SK-N-DZ (cell line): ENCODE data around the gene ORAI1. TPM values are rescaled to one million over a fixed set of nuclear protein-coding genes. Genes with fewer than 3 reads are reported as not detected.
"Not testable (repeated sequence)": the region's sequence is repeated elsewhere in the genome, so short reads cannot be mapped to it uniquely, and the experiment has no call there.

Experiments used
- DNase-seq: peaks from one replicate; pipeline ENCODE4 v3.0.0-alpha.2; 2015; ENCODE audit warnings: low spot score
- polyA plus RNA-seq, 2 experiments: library from polyadenylated mRNA; depleted of rRNA; stranded (reverse); fragments of >200 nt; gene quantifications; 2 replicates each; pipeline ENCODE4 v1.2.3, GENCODE V29; 2014

Gene ORAI1
- 10.9 TPM in 2 replicates for polyA plus RNA-seq (2014; cell fraction: cytosol; rRNA removed)
- polyA plus RNA-seq (2014; cell fraction: nucleus; rRNA removed) = 3.4 and 6.0 TPM in 2 replicates

- peak; percentile 95 for DNase-seq
These were observed at the start of gene ORAI1 for GRCh38 chr12:121626087-121626852. ORAI1 (plus strand) TSS chr12:121626530.

GRCh38 chr12:121576851-121577391 lies 49.4 kb upstream of the ORAI1 start:
- no peak for DNase-seq

GRCh38 chr12:121577443-121578180 lies 48.7 kb upstream of the ORAI1 start:
- DNase-seq = no peak

- DNase-seq = no peak
These were observed 47.8 kb upstream of the ORAI1 start for GRCh38 chr12:121578230-121579189.

- no peak for DNase-seq
These were observed 47.0 kb upstream of the ORAI1 start for GRCh38 chr12:121579190-121579791.

GRCh38 chr12:121579981-121580868 lies 46.1 kb upstream of the ORAI1 start:
- peak; percentile 70 for DNase-seq

- DNase-seq = peak; percentile 46
These were observed 45.2 kb upstream of the ORAI1 start, which contains the start of gene KDM2B for GRCh38 chr12:121580959-121581685. KDM2B (minus strand) TSS chr12:121581023; CDS start chr12:121580911, 112 bp downstream.

- peak; percentile 69 for DNase-seq
These were observed 44.5 kb upstream of the ORAI1 start for GRCh38 chr12:121581686-121582429.

GRCh38 chr12:121582583-121583333 lies 43.6 kb upstream of the ORAI1 start:
- DNase-seq = no peak

GRCh38 chr12:121583334-121583661 lies 43.0 kb upstream of the ORAI1 start:
- not testable (repeated sequence) for DNase-seq

GRCh38 chr12:121584885-121585284 lies 41.4 kb upstream of the ORAI1 start:
- not testable (repeated sequence) for DNase-seq

- DNase-seq = no peak
These were observed 35.7 kb upstream of the ORAI1 start for GRCh38 chr12:121590476-121591143.

GRCh38 chr12:121592320-121592719 lies 34.0 kb upstream of the ORAI1 start:
- no peak for DNase-seq

- no peak for DNase-seq
These were observed 30.8 kb upstream of the ORAI1 start for GRCh38 chr12:121595520-121595919.

- no peak for DNase-seq
These were observed 29.8 kb upstream of the ORAI1 start for GRCh38 chr12:121596526-121596925.

GRCh38 chr12:121600702-121601336 lies 25.5 kb upstream of the ORAI1 start:
- no peak for DNase-seq

- no peak for DNase-seq
These were observed 23.6 kb upstream of the ORAI1 start for GRCh38 chr12:121602766-121603165.
